Measurements from ENCODE around the gene NEK5.
"Not testable (repeated sequence)": the region's sequence is repeated elsewhere in the genome, so short reads cannot be mapped to it uniquely, and the experiment has no call there.

The NEK5 gene

GRCh38 chr13:52061587-52061986 is 67.3 kb downstream of the NEK5 start:
- no peak for DNase-seq

- not testable (repeated sequence) for DNase-seq
Measured at GRCh38 chr13:52061064-52061463, 67.8 kb downstream of the NEK5 start.

DNA sequence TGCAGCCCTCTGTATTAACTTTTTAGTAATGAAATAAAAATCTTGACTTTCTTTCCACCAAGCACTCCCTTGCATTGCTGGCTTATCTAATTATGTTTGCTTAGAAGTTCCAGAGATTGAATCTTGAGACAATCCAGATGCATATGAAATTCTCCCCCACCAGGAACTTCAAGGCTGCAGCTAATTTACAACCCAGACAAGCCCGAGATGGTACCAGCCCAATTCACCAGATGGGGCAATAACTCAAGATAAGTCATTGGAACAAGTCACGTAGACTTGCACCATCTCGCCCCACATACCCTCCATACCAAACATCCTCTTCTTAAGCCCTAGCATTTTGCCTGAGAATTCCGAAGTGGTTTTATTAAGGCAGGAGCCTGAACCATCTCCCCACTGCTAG is 75.4 kb downstream of the NEK5 start:
- no peak for DNase-seq

GRCh38 chr13:52051400-52051799 is 77.5 kb downstream of the NEK5 start:
- DNase-seq, result no peak

DNA sequence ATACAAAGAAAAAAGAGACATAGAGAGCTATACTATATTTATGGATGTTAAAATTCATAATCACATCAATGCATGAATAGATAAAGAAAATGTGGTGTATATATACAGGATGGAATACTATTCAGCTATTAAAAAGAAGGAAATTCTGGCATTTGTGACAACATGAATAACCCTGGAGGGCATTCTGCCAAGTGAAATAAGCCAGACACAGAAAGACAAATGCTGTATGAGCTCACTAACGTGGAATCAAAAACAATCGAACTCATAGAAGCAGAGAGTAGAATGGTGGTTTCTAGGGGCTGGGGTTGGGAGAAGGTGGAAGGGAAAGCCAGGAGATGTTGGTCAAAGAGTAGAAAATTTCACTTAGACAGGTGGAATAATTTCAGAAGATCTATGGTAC is 80.4 kb downstream of the NEK5 start:
- DNase-seq, result no peak

GRCh38 chr13:52047463-52047862 is 81.4 kb downstream of the NEK5 start:
- no peak for DNase-seq

- DNase-seq, result no peak
Measured at GRCh38 chr13:52043675-52044074, 85.2 kb downstream of the NEK5 start.

GRCh38 chr13:52036037-52036436 is 92.8 kb downstream of the NEK5 start:
- DNase-seq, result no peak

DNA sequence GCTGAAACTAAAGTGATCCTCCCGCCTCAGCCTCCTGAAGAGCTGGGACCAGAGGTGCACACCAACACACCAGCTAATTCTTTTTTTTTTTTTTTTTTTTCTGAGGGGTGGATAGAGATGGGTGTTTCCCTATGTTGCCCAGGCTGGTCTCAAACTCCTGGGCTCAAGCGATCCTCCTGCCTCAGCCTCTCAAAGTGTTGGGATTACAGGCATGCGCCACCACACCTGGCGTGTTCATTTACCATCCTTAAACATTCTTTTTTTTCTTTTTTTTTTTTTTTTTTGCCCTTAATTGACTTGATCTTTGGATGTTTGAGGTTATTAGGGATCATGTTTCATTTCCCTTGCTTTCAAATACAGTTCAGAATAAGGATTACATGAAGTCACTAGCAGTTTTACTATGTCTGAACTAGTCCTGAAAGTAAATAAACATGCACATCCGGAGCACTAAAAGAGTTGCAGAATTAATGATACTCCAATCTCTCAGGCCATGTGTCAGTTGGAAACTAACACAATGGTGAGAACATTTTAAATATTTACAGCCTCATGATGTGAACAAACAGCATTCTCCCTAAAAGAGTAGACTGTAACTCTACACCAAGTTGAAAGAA is 94.2 kb downstream of the NEK5 start:
- DNase-seq, result peak; percentile 81

- DNase-seq, result no peak
Measured at GRCh38 chr13:52033039-52033438, 95.8 kb downstream of the NEK5 start.

- DNase-seq, result not testable (repeated sequence)
Measured at GRCh38 chr13:52030401-52030800, 98.5 kb downstream of the NEK5 start.

GRCh38 chr13:52029569-52029968 is 99.3 kb downstream of the NEK5 start:
- no peak for DNase-seq

DNA sequence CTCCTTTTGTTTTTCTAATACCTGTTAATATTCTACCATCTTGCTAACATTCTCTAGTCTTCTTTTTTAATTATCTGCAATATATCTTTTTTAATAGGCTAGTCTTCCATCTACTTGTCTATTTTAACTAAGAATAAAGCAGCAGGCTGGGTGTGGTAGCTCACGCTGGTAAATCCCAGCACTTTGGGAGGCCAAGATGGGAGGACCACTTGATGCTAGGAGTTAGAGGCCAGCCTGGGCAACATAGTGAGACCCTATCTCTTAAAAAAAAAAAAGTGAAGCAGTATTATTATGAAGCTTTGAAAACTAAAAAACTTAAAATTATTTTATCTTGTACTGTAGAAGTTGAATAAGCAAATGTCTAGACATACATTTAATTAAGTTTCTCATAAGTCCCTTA is 101.0 kb downstream of the NEK5 start:
- DNase-seq, result no peak

GRCh38 chr13:52026246-52026626 is 102.6 kb downstream of the NEK5 start:
- DNase-seq, result no peak

DNA sequence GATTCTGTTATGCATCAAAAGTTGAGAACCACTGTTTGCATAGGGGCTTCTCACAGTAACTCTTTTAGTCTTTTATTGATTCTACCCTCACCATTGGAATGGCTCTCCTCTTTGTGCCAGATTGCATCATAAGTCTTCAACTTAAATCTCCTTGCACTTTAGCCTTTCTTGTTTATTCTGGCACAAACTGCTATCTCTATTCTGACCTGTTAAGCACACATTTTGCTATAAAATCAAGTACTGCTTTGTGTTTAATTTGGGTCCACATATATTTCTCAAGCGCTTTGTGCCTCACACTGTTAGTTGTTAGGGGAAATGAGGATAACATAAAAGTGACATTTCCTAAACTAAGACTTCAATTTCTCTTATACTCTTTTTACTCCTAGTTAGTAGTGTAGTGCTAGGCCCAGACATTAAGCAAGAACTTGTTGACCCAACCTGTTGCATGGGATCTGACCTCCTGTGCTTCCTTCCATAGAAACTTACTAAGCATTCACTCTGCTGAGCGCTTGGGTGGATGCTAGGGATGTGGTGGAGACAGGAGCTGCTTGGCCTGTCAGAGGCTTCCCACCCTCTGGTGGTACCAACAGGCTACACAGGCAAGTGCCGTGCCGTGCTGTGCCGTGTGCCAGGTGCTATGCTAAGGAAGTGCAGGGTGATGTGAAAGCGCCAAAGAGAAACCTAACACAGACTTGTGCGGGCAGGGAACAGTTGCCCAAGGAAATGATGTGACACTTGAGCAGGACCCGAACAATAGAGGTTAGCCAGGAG is 103.2 kb downstream of the NEK5 start:
- DNase-seq, result no peak

- DNase-seq, result no peak
Measured at GRCh38 chr13:52024481-52024880, 104.4 kb downstream of the NEK5 start, which contains the start of gene UTP14C. Gene UTP14C (plus strand): TSS chr13:52024691. CDS start chr13:52028805, 4,114 bp downstream.

DNA sequence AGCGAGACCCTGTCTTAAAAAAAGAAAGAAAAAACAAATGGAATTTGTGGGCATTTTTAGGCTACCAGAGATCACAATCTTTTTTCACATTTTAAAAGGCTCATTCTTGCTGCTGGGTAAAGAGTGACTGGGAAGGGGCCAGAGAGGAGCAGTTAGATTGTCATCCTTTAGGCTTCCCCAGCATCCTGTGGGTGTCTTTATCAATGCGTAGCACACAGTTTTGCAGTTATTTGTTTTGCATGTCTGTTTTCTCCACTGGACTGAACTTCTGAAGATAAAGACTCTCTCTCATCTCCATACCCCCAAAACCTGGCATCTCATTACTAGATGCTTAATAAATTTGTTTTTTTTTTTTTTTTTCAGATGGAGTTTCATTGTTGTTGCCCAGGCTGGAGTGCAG is 106.5 kb downstream of the NEK5 start:
- DNase-seq, result no peak

DNA sequence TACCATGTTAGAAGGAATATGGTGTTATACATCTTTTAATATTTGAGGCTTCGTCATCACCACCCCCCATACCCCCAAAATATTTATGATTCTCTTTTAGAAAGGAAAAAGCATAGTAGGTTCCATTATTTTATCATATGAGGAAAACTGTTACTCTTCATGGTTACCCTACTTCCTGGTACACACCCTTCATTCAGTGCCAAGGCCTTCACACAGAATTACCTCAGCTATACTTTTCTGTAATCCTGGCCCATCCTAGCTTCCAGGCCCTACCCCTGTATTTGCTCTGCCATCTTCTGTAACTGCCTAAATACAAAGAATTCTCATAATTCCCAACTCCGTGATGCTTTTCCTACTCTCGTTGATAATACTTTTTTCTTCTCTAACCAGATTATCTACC is 108.7 kb downstream of the NEK5 start:
- DNase-seq, result no peak

- no peak for DNase-seq
Measured at GRCh38 chr13:52016296-52016695, 112.6 kb downstream of the NEK5 start.

DNA sequence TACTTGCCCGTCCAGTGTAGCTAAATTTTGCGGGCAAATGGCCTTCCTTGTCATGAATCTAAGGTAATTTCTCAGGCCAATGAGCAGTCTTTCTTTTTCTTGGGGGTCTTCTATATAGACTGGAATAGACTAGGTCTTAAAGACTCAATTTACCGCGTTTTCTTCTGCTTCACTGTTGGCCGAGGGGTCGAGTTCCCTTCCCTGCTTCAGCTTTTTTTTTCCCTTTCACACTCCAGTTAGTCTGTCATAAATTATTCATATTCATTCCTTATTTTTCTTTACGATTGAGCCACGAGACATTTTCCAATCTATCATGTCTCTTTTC is 116.4 kb downstream of the NEK5 start:
- no peak for DNase-seq

DNA sequence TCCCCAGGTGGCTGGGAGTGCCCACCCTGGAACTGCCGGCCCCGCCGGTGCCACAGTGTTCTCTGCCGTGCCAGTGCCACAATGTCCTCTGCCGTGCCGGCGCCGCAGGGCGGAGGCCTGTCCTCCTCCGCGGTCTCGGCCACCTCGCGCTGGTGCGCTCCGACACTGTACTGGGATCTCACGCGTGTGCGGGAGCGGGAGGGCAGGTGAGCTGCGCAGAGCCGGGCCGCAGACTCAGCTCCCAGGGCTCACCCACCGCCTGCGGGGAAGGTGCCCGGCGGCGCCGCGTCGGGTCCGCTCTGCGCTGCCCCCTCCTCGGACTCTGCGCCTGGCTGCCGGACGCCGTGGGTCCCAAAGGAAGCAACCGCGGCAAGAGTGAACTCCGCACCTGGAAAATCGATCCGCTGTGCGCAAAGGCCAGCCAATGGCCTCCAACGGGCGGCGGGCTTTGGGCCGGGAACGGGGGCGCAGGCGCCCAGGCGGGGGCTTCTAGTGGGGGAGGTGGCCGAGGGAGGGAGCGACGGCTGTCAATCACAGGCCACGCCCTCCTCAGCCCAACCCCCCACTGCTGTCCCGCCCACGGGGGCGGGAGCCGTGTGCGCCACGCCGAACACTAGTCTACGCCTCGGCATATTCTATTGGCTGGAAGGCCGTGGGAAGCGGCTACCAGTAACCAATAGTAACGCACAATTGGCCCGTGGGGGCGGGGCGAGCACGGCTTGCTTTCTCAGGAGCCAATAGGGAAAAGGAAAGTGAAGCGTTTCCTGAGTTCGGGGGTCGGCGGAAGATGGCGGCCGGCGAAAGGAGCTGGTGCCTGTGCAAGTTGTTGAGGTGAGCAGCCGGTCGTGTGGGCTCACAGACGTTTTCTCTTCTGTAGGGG is 117.0 kb downstream of the NEK5 start, which contains the start of gene ALG11:
TSS of gene ALG11 (plus strand) at position 767 of the 880 bp plus-strand sequence. CDS start at position 788, 21 bp downstream.
- peak; percentile 98 for DNase-seq

DNA sequence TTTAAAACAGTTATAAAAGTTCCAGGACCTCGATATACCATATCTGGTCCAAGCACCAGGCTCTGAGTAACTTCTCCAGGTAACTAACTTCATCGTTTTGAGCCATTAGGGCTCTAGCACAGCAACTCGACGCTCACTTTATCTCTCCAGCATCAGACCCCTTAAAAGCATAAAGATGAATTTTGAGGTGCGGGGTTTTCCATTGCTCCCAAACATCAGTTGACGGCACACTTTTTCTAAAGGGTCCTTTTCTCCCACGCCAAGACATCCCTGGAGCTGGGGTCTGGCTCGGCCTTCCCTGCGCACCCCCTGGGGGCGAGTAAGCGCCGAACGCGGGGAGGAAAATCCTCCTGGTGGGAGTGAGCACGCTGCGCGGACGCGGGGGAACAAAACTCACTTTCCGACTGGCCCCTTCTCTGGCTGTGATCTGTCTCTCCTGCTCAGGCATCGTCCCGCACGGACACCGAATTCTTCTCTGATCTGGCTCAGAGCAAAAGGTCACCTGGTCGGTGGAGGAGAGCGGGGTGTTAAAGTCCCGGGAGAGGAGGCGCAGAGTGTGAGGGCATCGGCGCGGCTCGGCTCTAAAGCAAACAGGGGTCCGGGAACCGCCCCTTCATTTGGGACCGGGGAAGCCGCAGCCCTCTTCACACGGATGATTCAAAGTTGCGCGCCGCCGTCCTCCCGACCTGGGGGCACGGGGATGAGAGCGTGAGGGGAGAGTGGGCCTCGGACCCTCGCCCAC is 117.8 kb downstream of the NEK5 start, which contains the start of gene ATP7B:
TSS of gene ATP7B (minus strand) at position 561 of the 742 bp plus-strand sequence. CDS start at position 448, 113 bp downstream.
- peak; percentile 50 for DNase-seq

- DNase-seq, result no peak
Measured at GRCh38 chr13:52009946-52010345, 118.9 kb downstream of the NEK5 start.
